ENCODE results near the gene HMCN2.
"Not testable (repeated sequence)": the region's sequence is repeated elsewhere in the genome, so short reads cannot be mapped to it uniquely, and the experiment has no call there.

The HMCN2 gene

DNA sequence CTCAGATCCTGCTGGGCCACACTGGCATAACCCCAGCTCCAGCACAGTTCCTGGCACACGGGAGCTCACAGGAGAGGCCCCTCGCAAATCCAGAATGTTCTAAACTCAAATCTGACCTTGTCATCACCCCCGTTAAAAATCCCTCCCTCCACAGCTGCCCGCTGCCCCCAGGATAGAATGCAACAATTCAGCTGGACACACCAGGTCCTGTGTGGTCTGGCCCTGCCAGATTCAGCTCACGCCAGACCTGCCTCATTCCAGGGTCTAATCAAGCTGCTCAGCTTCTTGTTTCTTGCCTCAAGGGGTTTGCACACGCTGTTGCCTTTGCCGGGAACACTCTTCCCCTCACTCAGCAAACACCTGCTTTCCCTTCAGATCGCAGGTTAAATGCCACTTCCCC is 134.2 kb downstream of the HMCN2 start:
- Mint-ChIP-seq H3K27me3 (ENCODE audit: low read depth, poor library complexity) (peaks cover 14% of the 10 kb centered on the region), H3K36me3 (ENCODE audit: low read depth) (no peaks in the 10 kb centered on the region), H3K9me3 (peaks cover 7% of the 10 kb centered on the region), H3K4me1 (peaks cover 13% of the 10 kb centered on the region), H3K27ac (no peak overlapping the region), H3K4me3 (no peak overlapping the region)
- TF ChIP-seq, protein P1, sequence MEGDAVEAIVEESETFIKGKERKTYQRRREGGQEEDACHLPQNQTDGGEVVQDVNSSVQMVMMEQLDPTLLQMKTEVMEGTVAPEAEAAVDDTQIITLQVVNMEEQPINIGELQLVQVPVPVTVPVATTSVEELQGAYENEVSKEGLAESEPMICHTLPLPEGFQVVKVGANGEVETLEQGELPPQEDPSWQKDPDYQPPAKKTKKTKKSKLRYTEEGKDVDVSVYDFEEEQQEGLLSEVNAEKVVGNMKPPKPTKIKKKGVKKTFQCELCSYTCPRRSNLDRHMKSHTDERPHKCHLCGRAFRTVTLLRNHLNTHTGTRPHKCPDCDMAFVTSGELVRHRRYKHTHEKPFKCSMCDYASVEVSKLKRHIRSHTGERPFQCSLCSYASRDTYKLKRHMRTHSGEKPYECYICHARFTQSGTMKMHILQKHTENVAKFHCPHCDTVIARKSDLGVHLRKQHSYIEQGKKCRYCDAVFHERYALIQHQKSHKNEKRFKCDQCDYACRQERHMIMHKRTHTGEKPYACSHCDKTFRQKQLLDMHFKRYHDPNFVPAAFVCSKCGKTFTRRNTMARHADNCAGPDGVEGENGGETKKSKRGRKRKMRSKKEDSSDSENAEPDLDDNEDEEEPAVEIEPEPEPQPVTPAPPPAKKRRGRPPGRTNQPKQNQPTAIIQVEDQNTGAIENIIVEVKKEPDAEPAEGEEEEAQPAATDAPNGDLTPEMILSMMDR (IDR thresholded peaks at IDR 0.05) = no peak
- no peak for DNase-seq

GRCh38 chr9:130400870-130401269 is 135.3 kb downstream of the HMCN2 start:
- TF ChIP-seq, protein P1 (IDR thresholded peaks at IDR 0.05) = no peak

GRCh38 chr9:130401742-130402141 is 136.2 kb downstream of the HMCN2 start:
- H3K4me3 Mint-ChIP-seq; DNase-seq; H3K36me3 Mint-ChIP-seq (ENCODE audit: low read depth); H3K9me3 Mint-ChIP-seq; H3K27ac Mint-ChIP-seq: not testable (repeated sequence)
- H3K27me3 Mint-ChIP-seq (ENCODE audit: low read depth, poor library complexity) = peaks cover 14% of the 10 kb centered on the region
- peaks cover 12% of the 10 kb centered on the region for H3K4me1 Mint-ChIP-seq

More at GRCh38 chr9:130400870-130401269, 135.3 kb downstream of the HMCN2 start:
- peaks cover 7% of the 10 kb centered on the region for H3K9me3 Mint-ChIP-seq
- H3K36me3 Mint-ChIP-seq (ENCODE audit: low read depth) = no peaks in the 10 kb centered on the region
- H3K27ac Mint-ChIP-seq = peak overlapping the region; percentile 57
- H3K27me3 Mint-ChIP-seq (ENCODE audit: low read depth, poor library complexity) = peaks cover 14% of the 10 kb centered on the region
- peaks cover 13% of the 10 kb centered on the region for H3K4me1 Mint-ChIP-seq
- DNase-seq = no peak
- H3K4me3 Mint-ChIP-seq = no peak overlapping the region

DNA sequence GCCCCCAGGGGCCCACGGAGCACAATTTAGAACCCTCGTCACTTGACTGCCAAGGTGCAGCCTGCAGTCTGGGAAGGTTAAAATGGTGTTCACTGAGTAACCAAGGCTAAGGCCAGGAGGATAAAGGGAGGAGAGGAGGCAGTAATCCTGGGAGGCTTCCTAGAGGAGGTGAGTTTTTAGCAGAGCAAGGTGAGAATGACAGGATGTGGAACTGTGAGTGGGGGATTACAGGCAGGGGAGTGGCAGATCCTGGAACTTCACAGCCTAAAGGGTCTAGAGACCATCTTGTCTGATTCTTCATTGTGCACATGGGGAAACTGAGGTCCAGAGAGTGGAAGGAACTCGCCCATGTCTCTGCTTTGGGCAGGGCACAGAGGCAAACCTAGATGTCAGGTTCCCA is 136.7 kb downstream of the HMCN2 start:
- Mint-ChIP-seq H3K9me3 (no peaks in the 10 kb centered on the region), H3K36me3 (ENCODE audit: low read depth) (no peaks in the 10 kb centered on the region), H3K4me1 (peaks cover 9% of the 10 kb centered on the region), H3K27me3 (ENCODE audit: low read depth, poor library complexity) (peaks cover 14% of the 10 kb centered on the region), H3K4me3 (no peak overlapping the region), H3K27ac (no peak overlapping the region)
- TF ChIP-seq, protein P1 (IDR thresholded peaks at IDR 0.05) = no peak
- no peak for DNase-seq

GRCh38 chr9:130402645-130403440 is 137.3 kb downstream of the HMCN2 start:
- Mint-ChIP-seq H3K36me3 (ENCODE audit: low read depth) (no peaks in the 10 kb centered on the region), H3K27me3 (ENCODE audit: low read depth, poor library complexity) (peaks cover 14% of the 10 kb centered on the region), H3K27ac (no peak overlapping the region), H3K9me3 (no peaks in the 10 kb centered on the region), H3K4me3 (no peak overlapping the region), H3K4me1 (peaks cover 9% of the 10 kb centered on the region)
- DNase-seq = no peak
- TF ChIP-seq, protein P1 (IDR thresholded peaks at IDR 0.05) = no peak

GRCh38 chr9:130405657-130406257 is 140.2 kb downstream of the HMCN2 start:
- no peak overlapping the region for H3K4me3 Mint-ChIP-seq
- TF ChIP-seq, protein P1 (IDR thresholded peaks at IDR 0.05) = no peak
- peaks cover 14% of the 10 kb centered on the region for H3K27me3 Mint-ChIP-seq (ENCODE audit: low read depth, poor library complexity)
- no peak for DNase-seq
- peaks cover 13% of the 10 kb centered on the region for H3K4me1 Mint-ChIP-seq
- no peak overlapping the region for H3K27ac Mint-ChIP-seq
- H3K9me3 Mint-ChIP-seq = no peaks in the 10 kb centered on the region
- H3K36me3 Mint-ChIP-seq (ENCODE audit: low read depth) = no peaks in the 10 kb centered on the region

Data from nephron progenitor cell (in vitro differentiated cells).